Activated CD8-positive, alpha-beta memory T cell treated with anti-CD3 and anti-CD28 coated beads for 4 hours (primary cell): Measurements from ENCODE around the gene NANOS2.

Experiments
- DNase-seq, 2 donors: peaks; one replicate each; pipeline ENCODE4 v3.0.0-alpha.2; 2020; ENCODE audit warnings: low read depth in 2 of 2

The NANOS2 gene

GRCh38 chr19:45929247-45929646 is 14.7 kb upstream of the NANOS2 start:
- no peak for DNase-seq

DNA sequence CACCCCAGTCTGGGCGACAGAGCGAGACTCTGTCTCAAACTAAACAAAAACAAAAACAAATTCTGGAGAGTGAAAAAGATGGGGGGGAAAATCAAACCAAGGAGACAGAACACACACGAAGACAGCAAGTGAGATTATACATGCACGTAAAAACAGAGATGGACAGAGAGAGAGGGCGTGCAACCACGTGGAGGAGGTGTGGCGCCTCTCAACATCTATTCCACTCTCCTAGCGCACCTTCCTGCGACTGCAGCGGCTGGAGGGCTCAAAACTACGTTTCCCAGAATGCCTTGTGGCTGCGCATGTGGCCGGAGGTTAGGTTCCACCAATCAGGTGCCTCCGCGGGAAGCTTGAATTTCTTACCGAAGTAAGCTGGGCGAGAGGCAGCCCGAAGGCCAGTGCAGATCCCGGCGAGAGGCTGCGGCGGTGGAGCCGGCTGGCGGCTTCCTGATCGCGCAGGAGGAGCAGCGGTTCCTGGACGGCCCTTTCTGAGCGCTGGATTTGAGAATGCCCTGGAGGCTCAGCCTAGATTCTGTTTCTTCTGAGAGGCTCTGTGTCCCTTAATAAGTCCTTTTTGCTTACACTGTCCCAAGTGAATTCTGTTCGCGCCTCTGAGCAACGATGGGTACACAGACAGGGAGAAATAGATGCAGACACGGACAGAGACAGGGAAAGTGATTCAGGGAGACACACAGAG is 13.1 kb upstream of the NANOS2 start:
- peak; percentile 61 to 72 for DNase-seq

DNA sequence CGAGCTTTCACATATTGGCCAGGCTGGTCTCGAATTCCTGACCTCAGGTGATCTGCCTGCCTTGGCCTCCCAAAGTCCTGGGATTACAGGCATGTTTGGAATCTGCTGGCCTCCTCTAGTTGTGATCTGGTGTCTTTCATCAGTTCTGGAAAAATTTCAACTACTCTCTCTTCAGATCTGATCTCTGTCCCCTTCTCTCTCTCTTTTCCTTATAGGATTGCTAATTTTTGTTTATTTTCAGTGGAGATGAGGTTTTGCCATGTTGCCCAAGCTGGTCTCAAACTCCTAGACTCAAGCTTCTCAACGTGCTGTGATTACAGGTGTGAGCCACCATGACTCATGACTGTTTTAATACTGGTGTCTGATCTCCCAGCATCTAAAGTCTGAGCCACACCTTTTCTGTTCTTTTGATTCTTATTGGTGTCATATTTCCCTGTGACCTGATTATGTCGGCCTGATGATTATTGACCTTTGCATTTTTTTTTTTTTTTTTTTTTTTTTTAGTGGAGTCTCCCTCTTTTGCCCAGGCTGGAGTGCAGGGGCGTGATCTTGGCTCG is 10.4 kb upstream of the NANOS2 start:
- DNase-seq = no peak

- DNase-seq = no peak
Measured at GRCh38 chr19:45922281-45922680, 7.7 kb upstream of the NANOS2 start.

GRCh38 chr19:45920458-45920857 is 5.9 kb upstream of the NANOS2 start:
- DNase-seq = no peak

DNA sequence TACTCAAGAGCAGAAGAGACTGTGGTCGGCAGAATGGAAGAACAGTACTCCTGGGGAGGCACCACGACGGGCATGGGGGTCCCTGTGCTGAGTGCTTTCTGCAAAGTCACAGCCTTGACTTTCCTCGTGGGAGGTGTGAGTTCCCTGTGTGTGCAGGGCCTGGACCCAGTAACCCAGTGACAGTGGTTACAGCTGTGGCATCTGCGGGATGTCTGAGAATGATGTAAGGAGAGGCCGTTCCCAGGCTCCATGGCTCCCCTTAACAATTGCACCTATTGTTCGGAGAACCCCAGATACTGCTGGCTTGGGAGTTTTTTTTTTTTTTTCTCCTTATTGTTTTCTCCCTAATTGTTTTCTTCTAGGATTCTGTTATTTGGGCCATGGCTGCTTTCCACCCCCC is 5.1 kb upstream of the NANOS2 start:
- DNase-seq = no peak

DNA sequence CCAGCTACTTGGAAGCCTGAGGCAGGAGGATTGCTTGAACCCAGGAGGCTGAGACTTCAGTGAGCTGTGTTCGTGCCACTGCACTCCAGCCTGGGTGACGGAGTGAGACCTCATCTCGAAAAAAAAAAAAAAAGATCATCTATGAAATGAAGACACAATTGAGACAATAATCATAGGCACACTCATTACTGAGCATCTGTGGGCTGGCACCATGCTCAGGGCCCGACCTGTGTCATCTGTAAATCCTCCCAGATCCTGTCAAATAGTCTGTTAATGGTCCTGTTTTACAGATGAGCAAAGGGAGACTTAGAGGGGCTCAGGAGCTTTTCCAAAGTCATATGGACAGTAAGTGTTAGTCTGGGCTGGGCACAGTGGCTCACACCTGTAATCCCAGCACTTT is 4.1 kb upstream of the NANOS2 start:
- no peak for DNase-seq

- no peak for DNase-seq
Measured at GRCh38 chr19:45917421-45918091, 3.0 kb upstream of the NANOS2 start.

DNA sequence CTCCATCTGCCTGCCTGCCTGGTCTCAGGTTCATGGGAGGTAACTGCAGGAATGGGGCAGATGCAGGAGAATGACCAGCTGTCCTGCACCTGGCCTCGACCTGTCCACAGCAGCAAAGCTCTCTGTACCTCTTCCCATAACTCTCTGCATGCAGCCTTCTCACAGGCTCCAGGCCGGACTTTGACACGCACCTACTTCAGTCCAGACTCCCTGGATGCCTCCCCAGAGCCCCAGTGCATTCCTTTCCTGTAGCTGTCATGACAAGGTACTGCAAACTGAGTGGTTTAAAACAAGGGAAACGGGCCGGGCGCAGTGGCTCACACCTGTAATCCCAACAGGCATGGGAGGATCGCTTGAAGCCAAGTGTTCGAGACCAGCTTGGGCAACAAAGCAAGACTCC is 3.3 kb downstream of the NANOS2 start:
- no peak for DNase-seq

DNA sequence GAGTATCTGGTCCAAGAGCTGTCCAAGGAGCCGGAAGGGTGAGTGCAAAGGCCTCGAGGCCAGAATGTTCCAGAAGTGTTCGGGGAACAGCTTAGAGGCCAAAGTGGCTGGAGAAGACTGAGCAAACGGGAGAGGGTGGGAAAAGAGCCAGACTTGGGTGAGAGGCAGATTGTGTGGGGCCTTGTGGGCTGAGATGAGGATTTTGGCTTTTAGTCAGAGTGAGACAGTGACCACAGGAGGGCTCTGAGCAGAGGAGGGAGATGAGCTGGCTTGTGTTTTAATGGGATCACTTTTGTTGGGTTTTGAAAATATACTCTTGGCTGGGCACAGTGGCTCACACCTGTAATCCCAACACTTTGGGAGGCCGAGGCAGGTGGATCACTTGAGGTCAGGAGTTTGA is 5.6 kb downstream of the NANOS2 start:
- DNase-seq = no peak

GRCh38 chr19:45906221-45906620 is 8.4 kb downstream of the NANOS2 start:
- DNase-seq = no peak

DNA sequence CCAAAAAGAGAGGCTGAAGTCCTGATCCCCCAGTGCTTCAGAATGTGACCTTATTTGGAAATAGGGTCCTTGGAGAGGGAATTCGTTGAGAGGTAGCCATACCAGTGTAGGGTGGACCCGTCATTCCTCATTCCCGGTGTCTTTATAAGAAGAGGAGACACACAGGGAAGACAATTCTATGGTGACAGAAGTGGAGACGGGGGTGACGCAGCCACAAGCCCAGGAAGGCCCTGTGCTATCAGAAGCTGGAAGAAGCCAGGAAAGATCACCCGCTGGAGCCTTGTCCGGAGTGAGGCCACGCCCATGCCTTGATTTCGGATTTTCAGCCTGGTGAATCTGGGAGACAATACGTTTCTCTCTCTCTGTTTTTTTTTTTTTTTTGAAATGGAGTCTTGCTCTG is 9.6 kb downstream of the NANOS2 start:
- no peak for DNase-seq

- peak; percentile 97 to 99 for DNase-seq
Measured at GRCh38 chr19:45902651-45903625, 11.6 kb downstream of the NANOS2 start.

GRCh38 chr19:45901912-45902650 is 12.5 kb downstream of the NANOS2 start, which contains the start of gene MYPOP:
MYPOP (minus strand) TSS chr19:45902613; CDS start chr19:45901773, 840 bp downstream.
- no peak for DNase-seq

DNA sequence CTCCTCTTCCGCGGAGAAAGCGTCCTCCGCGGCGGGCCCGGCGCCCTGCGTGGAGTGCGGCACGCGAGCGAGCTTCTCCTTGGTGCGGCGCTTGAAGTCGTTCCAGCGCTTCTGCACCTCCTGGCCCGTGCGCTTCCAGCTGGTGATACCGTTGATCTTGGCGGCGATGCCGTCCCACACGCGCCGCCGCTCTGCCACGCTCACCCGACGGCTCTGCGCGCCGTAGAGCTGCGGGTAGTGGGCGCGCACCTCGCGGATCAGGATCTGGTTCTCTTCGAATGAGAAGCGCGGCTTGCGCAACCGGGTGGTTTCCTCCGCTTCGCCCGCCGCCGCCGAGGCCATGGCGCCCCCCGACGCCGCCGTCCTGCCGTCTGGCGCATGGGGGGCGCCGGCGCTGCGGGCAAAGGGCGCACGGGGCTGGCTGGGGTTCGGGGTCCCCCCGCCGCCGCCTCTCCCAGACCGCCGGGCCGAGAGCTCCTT is 13.1 kb downstream of the NANOS2 start:
- DNase-seq = no peak

- no peak for DNase-seq
Measured at GRCh38 chr19:45900738-45901431, 13.7 kb downstream of the NANOS2 start.

GRCh38 chr19:45899919-45900589 is 14.5 kb downstream of the NANOS2 start:
- DNase-seq = no peak

DNA sequence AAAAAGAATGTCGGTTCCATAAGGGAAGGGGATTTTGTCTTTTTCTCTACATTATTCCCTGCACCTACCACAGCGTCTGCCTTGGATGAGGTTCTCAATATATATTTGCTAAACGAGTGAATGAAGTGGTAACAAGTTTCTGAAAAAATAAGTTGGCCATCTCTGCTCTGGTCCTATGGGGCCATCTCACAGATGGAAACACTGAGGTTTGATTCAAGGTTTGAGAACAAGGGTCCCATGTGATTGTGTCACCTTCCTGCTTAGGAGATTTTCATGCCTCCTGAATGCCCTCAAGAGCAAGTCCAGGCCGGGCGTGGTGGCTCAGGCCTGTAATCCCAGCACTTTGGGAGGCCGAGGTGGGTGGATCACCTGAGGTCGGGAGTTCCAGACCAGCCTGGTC is 15.3 kb downstream of the NANOS2 start:
- no peak for DNase-seq

DNA sequence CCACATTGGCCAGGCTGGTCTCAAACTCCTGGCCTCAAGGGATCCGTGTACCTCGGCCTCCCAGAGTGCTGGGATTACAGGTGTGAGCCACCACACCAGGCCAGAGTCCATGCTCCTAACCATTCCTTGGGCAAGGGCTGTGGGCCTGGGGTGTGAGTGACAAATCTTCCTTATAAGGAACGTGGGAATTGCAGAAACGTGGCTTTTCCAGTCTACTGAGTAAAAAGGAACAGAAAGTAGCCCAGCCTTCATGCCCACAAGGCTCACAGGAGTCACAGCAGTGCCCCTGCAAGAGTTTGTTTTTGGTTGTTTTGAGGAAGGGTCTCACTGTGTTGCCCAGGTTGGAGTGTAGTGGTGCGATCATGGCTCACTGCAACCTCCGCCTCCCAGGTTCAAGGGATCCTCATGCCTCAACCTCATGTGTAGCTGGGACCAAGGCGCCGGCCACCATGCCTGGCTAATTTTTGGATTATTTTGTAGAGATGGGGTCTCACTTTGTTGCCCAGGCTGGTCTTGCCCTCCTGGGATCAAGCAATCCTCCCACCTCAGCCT is 17.2 kb downstream of the NANOS2 start:
- DNase-seq = no peak
